GM15510 (cell line): ENCODE results near the gene DHX36.

Experiments used
- POLR2A ChIP-seq: IDR thresholded peaks from 3 replicates; pipeline ENCODE4 v1.6.1; 2011; ENCODE audit warnings: borderline replicate concordance; ENCODE audit not compliant: insufficient read length; ENCODE audit errors: extremely low read depth

The DHX36 gene

GRCh38 chr3:154243353-154243752, 80.9 kb downstream of the DHX36 start:
- no peak for TF ChIP-seq POLR2A

GRCh38 chr3:154242766-154243165, 81.5 kb downstream of the DHX36 start:
- TF ChIP-seq POLR2A = no peak

GRCh38 chr3:154241496-154241895, 82.8 kb downstream of the DHX36 start:
- TF ChIP-seq POLR2A = no peak

GRCh38 chr3:154240235-154240634, 84.1 kb downstream of the DHX36 start:
- no peak for TF ChIP-seq POLR2A

GRCh38 chr3:154236331-154236730, 88.0 kb downstream of the DHX36 start:
- TF ChIP-seq POLR2A = no peak

- TF ChIP-seq POLR2A = no peak
Measured at GRCh38 chr3:154235330-154235729, 89.0 kb downstream of the DHX36 start.

GRCh38 chr3:154229217-154229590, 95.1 kb downstream of the DHX36 start:
- no peak for TF ChIP-seq POLR2A

GRCh38 chr3:154228561-154229216, 95.6 kb downstream of the DHX36 start:
- no peak for TF ChIP-seq POLR2A

GRCh38 chr3:154227531-154227930, 96.8 kb downstream of the DHX36 start:
- no peak for TF ChIP-seq POLR2A

GRCh38 chr3:154225536-154225935, 98.8 kb downstream of the DHX36 start:
- no peak for TF ChIP-seq POLR2A

GRCh38 chr3:154224866-154225265, 99.4 kb downstream of the DHX36 start:
- no peak for TF ChIP-seq POLR2A

- no peak for TF ChIP-seq POLR2A
Measured at GRCh38 chr3:154224366-154224765, 99.9 kb downstream of the DHX36 start.

- TF ChIP-seq POLR2A = no peak
Measured at GRCh38 chr3:154223519-154223918, 100.8 kb downstream of the DHX36 start.
